Measurements from ENCODE around the gene DNAAF9. TPM values are rescaled to one million over a fixed set of nuclear protein-coding genes. Genes with fewer than 3 reads are reported as not detected.
A peak's percentile ranks its signal among the peaks of the same experiment; 100 is the strongest.

DNAAF9 gene
- total RNA-seq, 4 donors from 2014 or later, result 6.9 to 14.5 (median 8.9) TPM

- H3K27me3 ChIP-seq, result no peaks in the 10 kb centered on the region
- DNase-seq, result no peak
- H3K9me3 ChIP-seq, result no peaks in the 10 kb centered on the region
- peaks cover 0 to 7% (median 0%) of the 10 kb centered on the region in 3 donors for H3K4me1 ChIP-seq
- no peak overlapping the region for H3K27ac ChIP-seq
- intact Hi-C loops (cut with DNase I), result no loop called here
- H3K36me3 ChIP-seq, result no peaks in the 10 kb centered on the region
- 65 to 77% methylated on average over 1 of the region's 1 CpG for WGBS, 2 donors
- H3K4me3 ChIP-seq, result no peak overlapping the region
- TF ChIP-seq POLR2A (IDR thresholded peaks at IDR 0.05), result no peak
- no peak for TF ChIP-seq CTCF (IDR thresholded peaks at IDR 0.05)
These were observed 41.9 kb upstream of the DNAAF9 start for GRCh38 chr20:3449319-3449718.

GRCh38 chr20:3447321-3447720 lies 39.9 kb upstream of the DNAAF9 start:
- Histone ChIP-seq H3K27me3 (no peaks in the 10 kb centered on the region), H3K9me3 (no peaks in the 10 kb centered on the region), H3K36me3 (no peaks in the 10 kb centered on the region), H3K4me1 (peaks cover 0 to 14% (median 0%) of the 10 kb centered on the region in 3 donors), H3K4me3 (no peak overlapping the region), H3K27ac (no peak overlapping the region)
- DNase-seq, result no peak
- TF ChIP-seq POLR2A (IDR thresholded peaks at IDR 0.05) (no peak), CTCF (IDR thresholded peaks at IDR 0.05) (no peak)
- WGBS, 2 donors, result 78 to 85% methylated on average over 2 of the region's 2 CpGs
- intact Hi-C loops (cut with DNase I), result no loop called here

- Histone ChIP-seq H3K27me3 (no peaks in the 10 kb centered on the region), H3K27ac (peak overlapping the region in 1 of 4 donors; percentile 22), H3K4me1 (peaks cover 0 to 14% (median 0%) of the 10 kb centered on the region in 3 donors), H3K4me3 (no peak overlapping the region), H3K9me3 (no peaks in the 10 kb centered on the region), H3K36me3 (no peaks in the 10 kb centered on the region)
- DNase-seq, result no peak
- intact Hi-C loops (cut with DNase I), result no loop called here
- peak in 4 of 6 experiments; percentile 7 to 44 (median 26) for TF ChIP-seq CTCF (IDR thresholded peaks at IDR 0.05)
- no peak for TF ChIP-seq POLR2A (IDR thresholded peaks at IDR 0.05)
- 62 to 68% methylated on average over 8 of the region's 8 CpGs for WGBS, 2 donors
These were observed 39.3 kb upstream of the DNAAF9 start for GRCh38 chr20:3446779-3447178.

DNA sequence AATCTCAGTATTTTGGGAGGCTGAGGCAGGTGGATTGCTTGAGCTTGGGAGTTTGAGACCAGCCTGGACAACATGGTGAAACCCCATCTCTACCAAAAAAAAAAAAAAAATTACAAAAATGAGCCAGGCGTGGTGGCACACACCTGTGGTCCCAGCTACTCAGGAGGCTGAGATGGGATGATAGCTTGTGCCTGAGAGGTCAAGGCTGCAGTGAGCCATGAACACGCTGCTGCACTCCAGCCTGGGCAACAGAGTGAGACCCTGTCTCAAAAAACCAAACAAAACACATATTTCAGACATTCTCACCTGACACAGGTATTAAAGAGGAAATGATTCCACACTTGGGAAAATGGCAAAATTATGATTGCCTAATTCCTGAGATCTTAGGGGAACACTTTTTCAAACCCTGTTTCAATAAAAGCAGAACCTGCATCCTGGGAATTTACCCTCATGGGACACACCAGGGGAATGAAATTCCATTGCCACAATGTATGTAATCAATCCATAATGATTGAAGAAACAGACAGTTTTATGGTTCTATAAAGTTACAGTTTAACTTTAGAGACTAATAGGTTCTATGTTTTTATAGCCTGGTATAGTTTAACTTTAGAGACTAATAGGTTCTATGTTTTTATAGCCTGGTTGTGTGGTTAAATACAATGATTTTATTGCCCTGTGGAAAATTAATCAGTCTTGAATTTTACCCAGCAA lies 29.6 kb upstream of the DNAAF9 start:
- Histone ChIP-seq H3K4me1 (no peaks in the 10 kb centered on the region), H3K27ac (no peak overlapping the region), H3K9me3 (no peaks in the 10 kb centered on the region), H3K36me3 (no peaks in the 10 kb centered on the region), H3K4me3 (no peak overlapping the region), H3K27me3 (peaks cover 0 to 3% (median 0%) of the 10 kb centered on the region in 4 donors)
- WGBS, 2 donors, result 70 to 91% methylated on average over 2 of the region's 2 CpGs
- DNase-seq, result no peak
- TF ChIP-seq CTCF (IDR thresholded peaks at IDR 0.05), result no peak
- no peak for TF ChIP-seq POLR2A (IDR thresholded peaks at IDR 0.05)
- intact Hi-C loops (cut with DNase I), result no loop called here

GRCh38 chr20:3434232-3434631 lies 26.8 kb upstream of the DNAAF9 start:
- no peaks in the 10 kb centered on the region for H3K9me3 ChIP-seq
- no peak overlapping the region for H3K27ac ChIP-seq
- H3K27me3 ChIP-seq, result peaks cover 0 to 3% (median 0%) of the 10 kb centered on the region in 4 donors
- no peak overlapping the region for H3K4me3 ChIP-seq
- no peak for TF ChIP-seq POLR2A (IDR thresholded peaks at IDR 0.05)
- H3K4me1 ChIP-seq, result no peaks in the 10 kb centered on the region
- intact Hi-C loops (cut with DNase I), result no loop called here
- no peaks in the 10 kb centered on the region for H3K36me3 ChIP-seq
- no peak for DNase-seq
- 79 to 92% methylated on average over 5 to 6 of the region's 6 CpGs for WGBS, 2 donors

Data from esophagus squamous epithelium (tissue), 5 donors.